GM19193 (cell line): ENCODE data around the gene MEAK7.

ENCODE experiments used
- POLR2A ChIP-seq: IDR thresholded peaks from 4 replicates; pipeline ENCODE4 v1.6.1; 2011; ENCODE audit not compliant: insufficient read depth, insufficient read length; ENCODE audit errors: extremely low read depth

MEAK7 gene

GRCh38 chr16:84507011-84507982 is 2.8 kb upstream of the MEAK7 start:
- peak; percentile 25 for TF ChIP-seq POLR2A

- no peak for TF ChIP-seq POLR2A
These were observed 1.1 kb upstream of the MEAK7 start for GRCh38 chr16:84505249-84506187.

- TF ChIP-seq POLR2A = no peak
These were observed 586 bp downstream of the MEAK7 start for GRCh38 chr16:84503751-84504395.

- TF ChIP-seq POLR2A = no peak
These were observed 1.9 kb downstream of the MEAK7 start for GRCh38 chr16:84502581-84502980.

- TF ChIP-seq POLR2A = no peak
These were observed 2.4 kb downstream of the MEAK7 start for GRCh38 chr16:84502075-84502474.

GRCh38 chr16:84501077-84501735 is 3.3 kb downstream of the MEAK7 start:
- no peak for TF ChIP-seq POLR2A

GRCh38 chr16:84500531-84500930 is 3.9 kb downstream of the MEAK7 start:
- no peak for TF ChIP-seq POLR2A

- TF ChIP-seq POLR2A = no peak
These were observed 4.8 kb downstream of the MEAK7 start for GRCh38 chr16:84499638-84500037.

GRCh38 chr16:84498859-84499620 is 5.4 kb downstream of the MEAK7 start:
- TF ChIP-seq POLR2A = no peak

- no peak for TF ChIP-seq POLR2A
These were observed 6.2 kb downstream of the MEAK7 start for GRCh38 chr16:84498223-84498610.

GRCh38 chr16:84497418-84498222 is 6.8 kb downstream of the MEAK7 start:
- TF ChIP-seq POLR2A = no peak

- TF ChIP-seq POLR2A = no peak
These were observed 7.5 kb downstream of the MEAK7 start for GRCh38 chr16:84496991-84497390.

GRCh38 chr16:84495506-84495905 is 9.0 kb downstream of the MEAK7 start:
- TF ChIP-seq POLR2A = no peak

- TF ChIP-seq POLR2A = no peak
These were observed 15.3 kb downstream of the MEAK7 start for GRCh38 chr16:84489131-84489530.

- TF ChIP-seq POLR2A = no peak
These were observed 17.1 kb downstream of the MEAK7 start for GRCh38 chr16:84487358-84487757.
